GM18519 (cell line): ENCODE measurements around the gene TET3.
A peak's percentile ranks its signal among the peaks of the same experiment; 100 is the strongest.

Source experiments
- ATAC-seq: cut with Tn5 transposase; IDR thresholded peaks from one replicate; pipeline ENCODE4 v1.9.1; 2021; ENCODE audit warnings: mild to moderate bottlenecking, moderate library complexity; ENCODE audit not compliant: unreplicated experiment, low FRiP score

Gene TET3

DNA sequence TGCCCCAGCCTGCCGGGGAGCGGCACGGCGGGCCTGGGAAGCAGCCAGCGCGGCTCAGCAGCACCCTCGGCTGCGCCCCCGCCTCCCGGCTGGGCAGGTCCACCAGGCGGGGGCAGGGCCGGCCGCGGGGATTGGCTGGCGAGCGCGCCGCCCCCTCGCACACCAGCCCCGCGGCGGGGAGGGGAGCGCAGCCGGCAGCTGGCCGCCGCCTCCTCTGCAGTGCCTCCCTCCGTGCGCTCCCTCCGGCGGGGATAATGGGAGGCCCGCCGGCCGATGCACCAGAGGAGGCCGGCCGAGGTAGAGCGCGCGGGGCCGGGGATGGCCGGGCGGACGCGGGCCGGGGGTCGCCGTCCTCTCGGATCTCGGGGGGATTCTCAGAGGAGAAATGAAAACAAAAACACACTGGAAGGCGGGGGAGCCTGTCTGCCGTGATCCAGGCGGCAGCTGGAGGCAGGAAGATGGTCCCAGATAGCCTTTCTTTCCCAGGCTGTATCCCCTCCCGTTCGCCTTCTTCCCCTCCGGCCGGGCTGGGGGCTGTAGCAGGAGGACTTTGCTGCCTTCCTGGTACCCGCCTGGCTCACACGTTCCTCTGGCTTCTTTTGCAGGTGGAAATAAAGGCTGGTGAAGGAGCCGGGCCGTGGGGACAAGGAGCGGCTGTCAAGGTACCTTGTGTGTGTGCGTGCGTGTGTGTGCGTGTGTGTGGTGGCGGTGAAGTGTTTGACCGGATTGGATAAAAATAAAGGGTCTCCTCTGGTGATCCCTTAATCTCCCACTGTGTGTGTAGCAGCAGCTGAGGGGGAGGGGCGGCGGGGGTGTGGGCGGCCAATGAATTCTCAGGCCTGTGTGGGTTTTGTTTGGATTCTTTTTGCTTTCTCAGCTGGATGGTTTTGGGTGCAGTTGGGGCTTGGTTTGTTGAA lies 18.1 kb downstream of the TET3 start:
- peak; percentile 64 for ATAC-seq

DNA sequence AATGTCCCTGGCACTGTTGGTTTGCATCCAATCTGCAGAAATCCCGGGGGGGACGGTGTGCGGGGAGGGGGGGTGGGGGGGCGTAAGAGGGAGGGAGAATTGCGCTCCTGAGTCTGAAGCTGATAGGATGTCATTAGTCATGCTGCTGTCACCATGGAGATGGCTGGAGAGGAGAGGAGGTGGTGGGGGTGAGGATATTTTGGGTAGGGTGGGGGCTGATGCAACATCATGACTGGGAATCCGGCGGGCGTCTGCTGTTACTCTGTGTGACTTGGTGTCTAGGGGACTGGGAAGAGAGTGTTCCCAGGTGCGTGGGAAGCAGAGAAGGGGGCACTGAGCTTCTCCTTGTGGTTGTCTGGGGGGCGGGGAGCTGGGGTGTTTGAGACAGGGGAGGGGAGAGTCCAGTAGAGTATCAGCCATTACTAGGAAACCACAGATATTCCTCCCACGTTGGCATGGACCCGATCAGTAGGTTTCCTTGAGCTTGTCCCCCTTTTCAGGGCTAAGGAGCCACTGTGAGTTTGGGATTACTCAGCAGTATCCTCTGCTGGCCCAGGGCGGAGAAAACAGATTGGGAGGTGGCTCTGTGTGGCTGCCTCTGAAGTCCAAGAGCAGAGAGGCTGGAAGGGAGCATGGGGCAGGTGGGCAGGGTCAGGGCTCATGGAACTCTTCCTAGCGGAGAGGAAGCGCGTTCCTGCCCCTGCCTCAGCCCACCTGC lies 18.9 kb downstream of the TET3 start:
- ATAC-seq: no peak

DNA sequence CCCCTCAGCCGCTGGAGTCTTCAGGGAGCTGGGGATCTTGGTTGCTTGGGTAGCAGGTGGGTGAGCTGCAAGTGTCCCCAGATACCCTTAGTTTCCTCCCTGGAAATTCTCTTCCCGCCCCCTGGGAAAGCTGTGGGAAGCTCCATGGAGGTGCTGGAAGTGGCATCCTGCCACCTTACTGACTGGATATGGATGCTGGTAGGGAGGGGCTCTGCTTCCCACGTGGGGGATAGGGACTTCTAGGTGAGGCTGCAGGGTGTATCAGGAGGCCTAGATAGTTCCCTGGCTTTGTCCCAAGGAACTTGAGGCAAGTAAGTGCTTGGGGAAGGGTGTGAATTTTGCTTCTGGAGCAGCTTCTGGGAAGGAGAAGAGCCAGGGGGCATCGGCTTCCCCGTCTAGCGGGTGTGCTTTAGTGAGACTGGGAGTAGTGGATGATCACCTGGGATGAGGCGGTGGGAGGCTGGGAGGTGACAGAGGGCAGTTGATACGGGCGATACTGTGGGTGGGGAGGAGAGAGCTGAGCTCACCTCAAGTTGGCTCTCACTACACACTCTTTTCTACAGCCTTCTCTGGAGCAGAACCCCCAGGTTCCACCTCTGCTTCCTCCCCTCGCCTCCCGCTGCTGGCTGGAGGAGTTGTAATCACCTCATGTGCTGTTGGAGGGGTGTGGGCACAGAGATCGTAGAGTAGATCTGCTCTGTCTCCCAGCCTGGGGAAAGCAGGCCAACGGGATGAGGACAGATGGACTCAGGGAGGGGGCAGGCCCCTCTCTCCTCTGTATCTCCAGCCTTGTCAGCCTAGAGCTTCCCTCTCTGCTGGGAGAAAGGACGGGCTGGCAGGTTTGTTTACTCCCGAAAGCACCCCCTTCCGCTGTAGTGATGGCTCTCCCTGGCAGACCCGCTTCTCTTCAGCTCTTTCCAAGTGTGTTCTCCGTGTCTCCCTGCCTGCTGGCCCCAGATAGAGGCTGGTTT lies 19.8 kb downstream of the TET3 start:
- no peak for ATAC-seq

DNA sequence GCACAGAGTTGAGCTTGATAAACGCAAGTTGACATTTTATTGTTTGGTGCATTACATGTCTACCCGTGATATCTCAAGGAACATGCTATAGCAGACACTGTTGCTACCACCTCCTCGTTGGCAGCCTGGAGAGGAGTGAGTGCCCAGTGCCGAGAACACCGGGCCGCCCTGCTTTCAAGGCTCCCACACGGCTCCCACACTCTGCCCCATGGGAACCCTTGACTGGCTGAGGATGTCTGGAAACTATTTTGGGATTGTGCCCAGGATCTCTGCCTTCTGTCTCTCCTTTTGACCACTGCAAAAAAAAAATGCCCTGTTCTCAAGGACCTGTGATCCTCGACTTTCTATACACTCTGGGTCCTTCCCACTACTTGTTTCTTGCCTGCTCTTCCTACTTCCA lies 21.1 kb downstream of the TET3 start:
- no peak for ATAC-seq

DNA sequence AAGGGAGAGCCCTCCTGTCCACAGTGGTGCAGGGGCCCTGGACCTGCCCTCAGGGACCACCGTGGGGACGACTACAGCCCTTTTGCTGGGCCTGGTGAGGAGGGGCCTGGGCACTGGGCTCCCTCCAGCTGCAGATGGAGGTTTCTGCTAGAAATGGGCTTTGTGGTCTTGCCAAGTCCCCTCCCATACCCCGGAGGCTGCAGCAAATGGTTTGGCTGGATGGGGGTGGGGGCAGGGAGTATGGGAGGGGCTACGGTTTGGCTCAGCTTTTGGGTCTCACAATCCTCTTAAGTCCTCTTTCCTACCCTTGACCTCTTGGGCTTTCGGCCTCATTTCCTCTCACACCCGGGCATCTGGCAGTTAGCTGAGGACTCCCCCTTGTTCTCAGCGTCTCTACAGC lies 21.7 kb downstream of the TET3 start:
- ATAC-seq: no peak

DNA sequence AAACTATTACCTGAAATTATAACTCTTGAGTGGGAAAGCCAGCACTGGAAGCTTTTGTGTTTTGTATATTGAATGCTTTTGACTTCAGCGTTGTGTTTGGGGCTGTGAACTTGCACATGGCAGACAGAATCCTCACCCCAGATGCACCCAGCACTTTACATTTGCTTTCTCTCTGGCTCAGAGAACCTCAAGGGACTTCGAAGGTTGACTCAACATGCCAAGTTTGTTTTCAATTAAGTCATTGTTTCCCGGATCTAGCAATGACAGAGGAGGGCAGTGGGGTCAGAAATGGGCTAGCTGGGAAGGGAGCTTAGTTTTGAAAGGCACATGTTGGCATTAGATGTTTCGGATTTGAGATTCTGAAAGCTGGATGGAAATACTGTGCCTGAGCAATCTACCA lies 22.4 kb downstream of the TET3 start:
- no peak for ATAC-seq

DNA sequence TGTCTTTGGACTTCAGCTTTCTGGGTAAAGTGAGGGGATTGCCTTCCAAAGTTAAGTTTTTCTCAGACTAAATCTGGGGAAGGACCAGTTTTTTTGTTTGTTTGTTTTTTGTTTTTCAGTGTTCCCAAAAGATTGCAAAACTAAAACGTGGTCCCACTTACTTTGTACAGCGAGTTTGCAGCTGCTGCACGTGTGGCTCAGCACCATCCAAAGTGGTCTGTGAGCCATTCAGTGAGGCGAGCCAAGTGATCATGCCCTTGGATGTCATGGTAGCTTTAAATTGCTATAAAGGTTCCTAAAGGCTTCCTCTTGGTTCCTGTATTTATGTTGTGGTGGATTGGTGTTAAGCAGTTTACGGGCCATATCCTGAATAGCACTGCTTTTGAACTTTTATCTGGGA lies 23.0 kb downstream of the TET3 start:
- ATAC-seq: no peak

DNA sequence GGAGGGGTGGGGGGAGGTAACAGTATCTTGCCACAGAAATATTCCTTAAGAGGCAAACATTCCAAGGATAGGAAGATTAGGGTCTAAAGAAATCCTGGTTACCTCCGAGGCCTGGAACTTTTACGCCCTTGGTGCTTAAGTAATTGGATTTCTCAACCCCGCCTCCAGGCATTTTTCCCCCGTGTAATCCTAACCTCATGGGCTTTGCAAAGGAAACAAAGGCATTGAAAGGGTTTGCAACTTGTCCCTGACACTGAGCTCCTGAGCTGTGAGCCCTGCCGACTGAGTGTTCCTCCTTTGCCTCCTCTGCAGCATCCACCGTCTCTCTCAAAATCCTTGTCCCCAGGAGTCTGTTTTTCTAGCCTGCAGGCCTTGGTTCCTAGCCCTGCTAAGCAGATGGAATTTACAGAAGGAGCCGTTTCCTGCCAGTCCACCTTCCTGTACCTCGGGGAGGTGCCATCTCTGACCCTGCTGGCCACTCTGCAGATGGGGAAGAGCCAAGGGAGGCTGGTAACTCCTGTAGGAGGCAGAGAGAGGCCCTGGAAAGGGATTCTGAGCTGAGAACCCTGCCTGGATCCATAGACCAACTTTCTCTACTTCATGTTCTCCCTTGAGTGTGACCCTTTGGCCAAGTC lies 24.2 kb downstream of the TET3 start:
- no peak for ATAC-seq

DNA sequence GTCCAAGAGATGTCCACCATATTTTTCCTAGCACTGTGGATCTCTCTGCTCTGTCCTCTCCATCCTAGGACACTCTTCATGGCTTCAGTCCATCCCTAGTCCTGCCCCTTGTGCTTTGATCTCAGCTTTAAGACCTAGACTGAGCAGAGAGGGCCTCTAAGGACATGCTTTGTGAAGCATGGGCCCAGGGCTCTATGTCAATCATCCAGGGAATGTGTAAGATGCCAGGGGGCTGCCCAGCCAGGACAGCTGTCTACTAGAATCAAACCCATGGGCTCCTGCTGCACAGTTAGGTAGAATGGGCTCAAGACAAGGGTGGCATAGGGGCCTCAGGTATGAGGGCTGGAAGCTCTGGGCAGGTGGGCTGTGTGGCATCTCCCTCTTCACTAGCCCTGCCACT lies 24.9 kb downstream of the TET3 start:
- no peak for ATAC-seq

DNA sequence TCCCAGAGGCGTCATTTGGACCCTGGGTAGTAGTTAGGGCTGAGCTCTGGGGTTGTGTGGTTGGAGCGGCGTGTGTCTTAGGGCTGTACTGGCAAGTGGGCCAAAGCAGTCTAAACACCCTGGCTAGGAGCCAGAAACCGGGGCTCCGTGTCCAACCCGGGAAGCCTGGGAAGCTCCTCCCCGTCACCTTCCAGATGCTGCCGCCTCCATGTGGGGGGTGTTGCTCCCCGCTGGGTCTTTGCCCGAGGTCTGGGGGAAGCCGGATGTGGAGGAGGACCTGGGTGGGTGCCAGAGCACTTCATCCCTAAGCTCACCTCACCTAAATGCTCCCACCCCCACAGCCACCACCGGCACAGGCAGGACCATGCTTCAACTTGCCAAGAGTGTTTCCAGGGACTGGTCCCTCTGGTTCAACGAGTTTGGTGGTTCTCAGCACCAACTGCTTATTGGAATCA lies 25.4 kb downstream of the TET3 start:
- no peak for ATAC-seq

DNA sequence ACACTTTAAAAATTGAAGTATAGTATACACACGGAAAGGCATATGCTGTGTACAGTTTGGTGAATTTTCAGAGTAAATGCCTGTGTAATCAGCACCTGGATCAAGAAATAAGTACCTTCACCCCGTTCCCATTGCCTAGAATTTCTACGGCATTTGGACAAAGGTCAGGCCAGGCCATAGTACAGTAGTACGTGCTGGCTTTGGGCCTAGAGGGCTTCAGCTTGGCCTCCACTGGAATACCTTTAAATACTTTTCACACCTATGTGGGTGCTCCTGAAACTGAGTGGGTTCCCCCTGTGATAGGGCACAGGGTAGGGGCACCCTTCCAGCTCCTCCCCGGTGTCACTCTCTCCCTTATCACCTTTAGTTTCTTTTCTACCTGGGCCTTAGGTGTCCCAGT lies 26.5 kb downstream of the TET3 start:
- no peak for ATAC-seq

DNA sequence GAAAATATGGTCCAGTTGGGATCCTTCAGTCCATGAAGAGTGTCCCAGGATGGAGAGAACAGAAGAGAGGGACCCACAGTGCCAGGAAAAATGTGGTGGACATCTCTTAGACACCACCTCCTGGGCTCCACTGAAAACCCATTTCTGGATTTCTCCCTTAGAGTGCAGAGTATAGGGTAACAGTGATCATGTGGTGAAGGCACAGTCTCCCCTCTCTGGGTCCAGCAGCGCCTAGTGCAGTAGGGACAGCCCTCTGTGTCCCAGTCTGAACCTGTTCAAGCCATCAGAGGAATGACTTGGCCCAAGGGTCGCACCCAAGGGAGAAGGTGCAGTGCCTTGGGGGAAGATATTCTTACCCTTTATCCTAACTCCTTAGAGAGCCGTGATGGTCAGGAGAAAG lies 30.1 kb downstream of the TET3 start:
- no peak for ATAC-seq

DNA sequence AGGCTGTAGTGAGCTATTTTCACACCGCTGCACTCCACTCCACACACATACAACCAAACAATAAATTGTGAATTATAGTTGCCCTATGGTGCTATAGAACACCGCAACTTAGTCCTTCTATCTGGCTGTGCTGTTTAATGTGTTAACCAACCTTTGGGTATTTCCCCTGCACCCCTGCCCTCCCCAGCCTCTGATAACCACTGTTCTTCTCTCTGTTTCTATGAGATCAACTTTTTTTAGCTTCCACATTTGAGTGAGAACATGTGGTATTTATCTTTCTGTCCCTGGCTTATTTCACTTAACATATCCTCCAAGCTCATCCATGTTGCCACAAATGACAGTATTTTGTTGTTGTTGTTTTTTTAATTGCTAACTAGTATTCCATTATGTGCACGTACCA lies 32.5 kb downstream of the TET3 start:
- ATAC-seq: no peak

DNA sequence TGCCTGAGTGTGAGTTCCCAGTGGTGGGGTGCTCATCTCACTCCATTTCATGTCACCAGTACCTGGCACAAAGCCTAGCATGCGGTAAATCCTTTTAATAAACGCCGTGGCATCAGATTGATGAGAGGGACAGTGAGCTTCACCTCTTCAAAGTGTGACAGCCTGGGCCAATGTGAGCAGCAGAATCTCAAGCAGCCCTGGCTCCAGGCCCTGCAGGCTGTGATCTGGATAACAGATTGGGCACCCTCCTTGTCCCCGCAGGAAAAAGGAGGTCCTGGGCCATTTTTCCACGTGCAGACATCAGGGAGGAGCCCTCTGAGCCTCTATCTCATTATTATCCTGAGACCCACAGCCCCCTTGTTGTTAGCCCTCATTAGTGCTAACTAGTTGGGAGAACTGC lies 34.8 kb downstream of the TET3 start:
- no peak for ATAC-seq

DNA sequence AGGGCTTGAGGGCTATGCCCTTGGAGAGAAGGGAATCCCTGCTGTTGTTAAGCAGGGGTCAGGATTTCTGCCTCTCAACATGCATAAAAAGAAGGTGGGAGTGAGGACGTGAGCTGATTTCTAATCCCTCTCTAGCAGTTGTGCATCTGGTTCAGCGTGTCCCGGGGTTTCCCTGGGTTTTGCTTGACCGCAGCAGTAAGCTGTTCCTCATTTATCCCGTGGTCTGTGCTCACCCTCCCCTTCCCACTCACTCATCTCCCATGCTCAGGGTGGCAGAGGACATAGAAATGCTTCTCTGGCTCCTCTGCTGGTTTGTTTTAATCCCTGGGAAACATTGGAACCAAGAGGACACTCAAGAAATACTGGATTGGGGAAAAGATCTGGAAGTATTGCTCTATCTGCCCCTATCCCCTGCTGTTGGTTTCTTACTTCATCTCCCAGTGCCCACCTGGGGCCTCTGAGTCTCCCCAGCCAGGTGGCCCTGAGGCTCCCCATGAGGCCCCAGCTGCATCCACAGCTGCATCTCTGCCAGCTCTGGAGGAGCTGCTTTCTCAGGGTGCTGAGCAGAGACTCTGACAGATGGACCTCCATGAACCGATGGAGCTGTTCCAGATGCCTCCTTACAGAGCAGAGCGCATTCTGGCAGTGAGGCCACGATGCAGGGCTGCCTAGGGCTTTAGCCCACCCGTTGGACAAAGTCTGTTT lies 36.1 kb downstream of the TET3 start:
- no peak for ATAC-seq

DNA sequence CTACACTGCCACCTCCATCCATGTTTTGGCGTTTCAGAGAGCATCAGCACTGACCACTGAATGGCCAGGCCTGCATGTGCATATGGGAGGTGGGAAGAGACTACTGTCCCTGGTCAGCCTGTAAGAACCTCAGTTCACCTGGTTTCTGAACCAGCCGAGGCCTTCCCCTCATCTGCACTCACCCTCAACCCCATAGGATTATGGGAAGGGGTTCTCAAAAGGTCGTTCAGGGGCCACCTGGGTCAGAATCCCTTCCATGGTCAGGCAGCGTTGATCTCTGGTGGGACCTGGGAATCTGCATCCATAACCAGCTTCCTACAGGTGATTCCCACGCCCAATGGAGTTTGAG lies 36.7 kb downstream of the TET3 start:
- no peak for ATAC-seq

DNA sequence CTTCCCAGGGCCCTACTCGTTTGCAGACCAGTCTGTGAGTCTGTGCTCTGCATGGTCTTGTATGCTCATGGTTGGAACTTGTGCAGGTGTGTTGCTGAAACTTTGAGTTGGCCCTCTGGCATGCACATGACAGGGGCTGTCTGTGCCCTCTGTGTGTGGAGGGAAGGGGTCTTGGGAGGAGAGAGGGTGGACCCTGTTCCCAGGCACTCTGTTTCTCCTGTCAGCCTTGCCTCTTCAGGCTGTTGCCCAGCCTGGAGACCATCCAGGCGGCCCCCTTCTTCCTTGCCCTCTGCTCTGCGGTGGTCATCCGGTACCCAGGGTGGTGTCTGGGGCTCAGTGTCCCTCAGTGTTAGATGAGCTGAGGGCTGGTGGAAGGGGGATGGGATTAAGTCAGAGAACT lies 39.5 kb downstream of the TET3 start:
- ATAC-seq: no peak

DNA sequence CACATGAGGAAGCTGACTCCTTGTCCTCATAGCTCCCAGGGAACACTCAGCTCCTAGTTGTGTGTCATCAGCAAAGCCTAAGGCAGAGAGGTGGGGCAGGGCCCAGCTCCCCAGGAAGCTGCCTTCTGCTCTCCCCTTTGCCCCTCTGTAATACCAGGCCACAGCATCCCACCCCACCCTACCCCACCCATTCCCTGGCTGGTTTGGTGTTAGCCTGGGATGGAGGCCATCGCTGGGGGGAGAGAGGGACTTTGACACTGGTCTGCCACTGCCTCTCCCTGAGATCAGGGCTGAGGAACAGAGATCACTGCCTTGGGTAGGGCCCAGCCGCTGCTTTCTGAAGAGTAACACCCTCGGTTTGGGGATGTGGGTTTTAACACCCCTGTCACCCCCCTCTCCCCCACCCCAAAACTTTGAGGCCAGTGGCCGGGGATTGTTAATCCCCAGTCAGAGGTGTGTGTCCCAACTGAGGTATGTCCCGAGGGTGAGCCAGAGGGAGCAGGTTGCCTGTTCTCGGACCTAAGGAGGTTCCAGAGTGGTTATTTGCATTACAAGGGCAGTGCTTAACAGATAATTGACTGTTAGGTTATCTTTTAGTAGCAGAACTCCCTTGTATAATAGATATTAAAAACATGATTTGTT lies 41.4 kb downstream of the TET3 start:
- ATAC-seq: no peak

DNA sequence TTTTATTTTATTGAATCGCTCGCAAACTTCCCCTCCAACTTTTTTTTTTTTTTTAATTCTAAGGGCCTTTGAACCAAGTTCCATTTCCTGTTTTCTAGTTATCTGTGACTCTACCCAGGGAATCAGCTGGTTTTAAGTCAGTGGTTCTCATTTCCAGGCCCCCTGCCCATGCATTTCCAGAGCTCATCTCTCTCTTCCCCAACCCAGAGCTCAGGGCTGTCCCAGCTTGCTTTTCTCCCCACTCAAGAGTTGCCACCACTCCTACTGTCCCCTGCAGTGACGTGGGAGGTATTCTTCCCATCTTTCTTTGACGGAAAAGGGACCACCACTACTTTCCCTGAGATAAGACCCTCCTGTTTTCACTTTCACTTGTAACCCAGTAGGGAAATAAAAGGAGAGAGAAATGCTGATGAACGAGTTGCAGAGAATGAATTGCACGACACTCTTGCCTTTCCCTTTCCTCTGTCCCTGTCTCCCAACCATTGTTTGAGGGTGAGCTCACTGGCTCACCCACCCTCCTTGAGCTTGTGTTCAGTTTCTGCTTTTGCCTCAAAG lies 42.1 kb downstream of the TET3 start:
- no peak for ATAC-seq
